HG03571 (cell line): ENCODE measurements around the gene UCHL5.

Source experiments
- ATAC-seq: cut with Tn5 transposase; IDR thresholded peaks from one replicate; pipeline ENCODE4 v1.9.1; 2021; ENCODE audit not compliant: unreplicated experiment

The UCHL5 gene

DNA sequence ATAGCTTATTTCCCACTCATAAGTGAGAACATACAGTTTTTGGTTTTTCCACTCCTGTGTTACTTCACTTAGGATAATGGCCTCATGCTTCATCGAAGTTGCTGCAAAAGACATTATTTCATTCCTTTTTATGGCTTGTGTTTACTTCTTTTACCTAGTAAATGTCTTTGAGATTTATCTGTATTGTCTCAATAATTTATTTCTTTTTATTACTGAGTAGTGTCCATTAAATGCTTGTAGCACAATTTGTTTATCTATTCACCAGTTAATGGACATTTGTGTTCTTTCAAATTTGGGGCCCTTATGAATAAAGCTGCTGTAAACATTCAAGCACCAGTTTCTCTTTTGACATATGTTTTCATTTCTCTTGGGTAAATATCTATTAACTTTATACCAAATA is 86.0 kb downstream of the UCHL5 start:
- no peak for ATAC-seq

DNA sequence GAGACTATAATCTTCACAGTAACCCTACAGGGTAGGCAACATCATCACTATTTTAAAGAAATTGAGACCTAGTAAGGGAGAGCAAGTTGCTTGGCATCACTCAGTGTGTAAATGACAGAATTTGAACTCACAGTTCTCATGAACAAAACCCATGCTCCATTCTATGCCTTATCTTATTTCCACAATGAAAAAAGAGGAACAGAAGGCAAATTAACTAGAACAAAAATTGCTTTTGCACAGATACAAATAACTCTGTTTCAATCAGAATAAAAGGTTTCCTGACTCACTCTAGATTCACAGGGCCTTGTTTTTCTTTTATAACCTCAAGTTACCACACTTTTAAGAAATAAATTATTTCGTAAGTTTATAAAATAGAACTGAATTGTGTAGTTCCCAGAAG is 90.1 kb downstream of the UCHL5 start:
- no peak for ATAC-seq

DNA sequence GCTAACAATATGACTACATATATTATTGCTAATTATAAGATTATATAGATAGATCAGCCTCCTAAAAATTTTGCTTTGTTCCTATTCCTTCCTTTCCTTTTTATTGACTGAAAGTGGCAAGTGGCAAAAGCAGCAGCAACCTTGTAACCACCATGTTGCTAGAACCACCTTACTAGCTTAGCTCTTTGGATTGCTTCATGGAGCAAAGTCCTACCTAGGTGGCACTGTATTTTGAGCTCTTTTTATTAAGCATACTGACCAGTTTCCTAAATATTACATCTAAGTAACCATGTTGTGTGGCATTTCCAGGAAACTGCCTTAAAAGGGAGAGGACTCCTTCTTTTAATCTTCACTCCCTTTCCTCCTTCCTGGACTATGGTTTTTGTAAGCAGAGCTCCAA is 90.8 kb downstream of the UCHL5 start:
- no peak for ATAC-seq

DNA sequence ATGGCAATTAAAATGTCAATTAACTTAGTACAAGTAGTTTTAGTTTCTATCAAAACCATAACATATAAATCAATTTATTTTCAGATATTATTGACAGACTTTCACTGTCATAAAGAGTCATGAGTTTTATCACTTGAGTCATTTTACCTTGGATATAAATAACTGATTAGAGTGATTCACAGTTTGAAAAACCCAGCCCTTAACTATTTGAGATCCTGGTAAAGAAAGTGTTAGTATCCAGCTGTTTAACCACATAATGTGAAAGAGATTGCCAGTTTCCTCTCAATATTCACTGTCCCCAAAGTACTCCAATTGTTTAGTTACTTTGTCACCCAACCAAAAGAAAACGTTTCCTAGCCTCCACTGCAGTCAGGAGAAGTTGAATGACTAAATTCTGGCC is 91.3 kb downstream of the UCHL5 start:
- ATAC-seq: no peak

DNA sequence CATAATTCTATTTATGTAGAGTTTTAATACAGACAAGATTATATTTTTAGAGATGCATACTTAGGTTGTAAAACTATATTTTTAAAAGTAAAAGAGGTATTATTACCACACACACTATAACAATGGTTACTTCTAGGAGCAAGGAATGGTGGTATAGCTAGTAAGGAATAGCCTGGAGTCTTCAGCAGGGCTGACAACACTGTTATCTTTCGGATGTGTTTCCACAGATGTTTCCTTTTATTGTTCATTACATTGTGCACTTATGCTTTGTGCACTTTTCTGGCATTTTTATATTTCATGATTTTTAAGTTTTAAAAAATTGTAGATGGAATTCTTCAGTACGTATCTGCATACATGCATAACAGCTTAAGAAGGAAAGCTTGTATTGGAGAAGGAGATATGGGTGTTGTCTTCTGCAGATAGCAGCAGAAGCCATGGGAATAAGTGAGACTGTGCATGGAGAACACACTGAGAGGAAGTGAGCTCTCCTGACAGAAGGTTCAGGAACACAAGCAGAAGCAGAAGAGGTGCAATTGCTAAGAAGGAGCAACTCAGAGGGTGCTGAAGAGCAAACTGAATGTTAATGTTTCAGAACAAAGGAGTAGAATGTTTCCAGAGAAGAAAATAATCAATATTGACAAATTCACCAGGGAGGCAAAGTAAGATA is 91.8 kb downstream of the UCHL5 start:
- ATAC-seq: no peak

DNA sequence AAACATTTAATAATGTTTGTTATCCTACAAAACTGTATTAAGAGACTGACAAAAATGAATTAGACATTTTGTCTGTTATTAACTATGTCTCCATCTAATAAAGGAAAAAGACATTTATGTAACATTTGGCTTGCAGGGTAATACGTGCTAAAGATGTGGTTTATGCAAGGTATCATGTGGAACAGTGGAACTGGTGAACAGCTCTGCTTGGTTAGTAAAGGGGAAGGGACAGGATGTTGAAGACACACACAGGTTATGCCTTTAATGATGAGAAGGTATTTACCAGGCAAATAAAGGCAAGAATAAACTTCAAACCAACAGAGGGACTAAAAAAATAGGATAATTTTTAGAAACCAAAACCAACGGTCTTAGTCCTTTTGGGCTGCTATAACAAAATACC is 93.1 kb downstream of the UCHL5 start:
- ATAC-seq: no peak

DNA sequence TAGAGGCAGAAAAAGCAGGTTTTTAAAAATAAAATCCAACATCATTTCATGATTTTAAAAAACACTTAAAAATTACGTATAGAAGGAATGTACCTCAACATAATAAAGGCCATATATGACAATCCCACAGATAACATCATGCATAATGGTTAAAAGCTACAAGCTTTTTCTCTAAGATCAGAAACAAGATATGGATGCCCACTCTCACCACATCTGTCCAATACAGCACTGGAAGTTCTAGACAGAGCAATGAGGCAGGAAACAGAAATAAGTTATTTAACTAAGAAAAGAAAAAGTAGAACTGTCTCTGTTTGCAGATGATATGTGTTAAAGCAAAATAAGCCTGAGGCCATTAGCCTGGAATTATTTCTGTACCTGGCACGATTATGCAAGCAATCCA is 96.3 kb downstream of the UCHL5 start:
- ATAC-seq: no peak
